ENCODE results near the gene CCNYL1.

DNA sequence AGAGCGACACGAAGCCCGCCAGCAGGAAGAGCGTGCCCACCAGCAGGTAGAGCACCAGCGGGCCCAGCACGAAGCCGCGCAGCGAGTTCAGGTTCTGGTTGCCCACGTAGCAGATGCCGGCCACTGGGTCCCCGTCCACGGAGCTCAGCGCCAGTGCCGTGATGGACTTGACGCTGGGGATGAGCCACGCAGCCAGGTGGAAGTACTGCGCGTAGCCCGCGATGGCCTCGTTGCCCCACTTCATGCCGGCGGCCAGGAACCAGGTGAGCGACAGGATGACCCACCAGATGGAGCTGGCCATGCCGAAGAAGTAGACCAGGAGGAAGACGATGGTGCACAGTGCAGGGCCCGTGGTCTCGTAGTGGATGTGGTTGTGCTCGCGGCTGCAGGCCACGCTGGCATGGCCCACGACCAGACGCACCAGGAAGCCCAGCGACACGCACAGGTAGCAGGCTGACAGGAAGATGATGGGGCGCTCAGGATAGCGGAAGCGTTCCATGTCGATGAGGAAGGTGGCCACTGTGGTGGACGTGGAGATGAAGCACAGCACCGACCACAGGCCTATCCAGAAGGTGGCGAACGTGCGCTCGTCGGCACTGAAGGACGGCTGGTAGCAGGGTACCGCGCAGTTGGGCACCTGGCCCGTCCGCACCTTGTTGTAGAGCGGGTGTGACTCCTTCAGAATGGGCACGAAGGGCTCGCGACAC is 56.2 kb downstream of the CCNYL1 start:
- TF ChIP-seq POLR2AphosphoS5 (IDR thresholded peaks at IDR 0.05; ENCODE audit: borderline replicate concordance, low read depth, low read length) (no peak), EZH2 (IDR thresholded peaks at IDR 0.05) (no peak), FOXP2 (optimal IDR thresholded peaks at IDR 0.05; ENCODE audit: control extremely low read depth, extremely low read length, insufficient read depth) (no peak)
